ENCODE measurements around the gene TMEM196.
"Not testable (repeated sequence)": the region's sequence is repeated elsewhere in the genome, so short reads cannot be mapped to it uniquely, and the experiment has no call there.

The TMEM196 gene

GRCh38 chr7:19690736-19691135 is 82.7 kb downstream of the TMEM196 start:
- no peak for TF ChIP-seq CTCF (IDR thresholded peaks at IDR 0.05; ENCODE audit: poor library complexity, severe bottlenecking)
- no peak for ATAC-seq (ENCODE audit: low read depth)
- H3K27ac ChIP-seq (ENCODE audit: poor library complexity, severe bottlenecking) = no peak overlapping the region
- H3K36me3 ChIP-seq (ENCODE audit: low read depth) = no peaks in the 10 kb centered on the region
- H3K9me3 ChIP-seq (ENCODE audit: severe bottlenecking) = no peaks in the 10 kb centered on the region
- no peaks in the 10 kb centered on the region for H3K27me3 ChIP-seq (ENCODE audit: insufficient read depth, poor library complexity, severe bottlenecking)
- DNase-seq (ENCODE audit: low spot score) = no peak
- H3K4me3 ChIP-seq (ENCODE audit: severe bottlenecking) = no peak overlapping the region
- H3K4me1 ChIP-seq (ENCODE audit: insufficient read depth, poor library complexity, severe bottlenecking) = no peaks in the 10 kb centered on the region

DNA sequence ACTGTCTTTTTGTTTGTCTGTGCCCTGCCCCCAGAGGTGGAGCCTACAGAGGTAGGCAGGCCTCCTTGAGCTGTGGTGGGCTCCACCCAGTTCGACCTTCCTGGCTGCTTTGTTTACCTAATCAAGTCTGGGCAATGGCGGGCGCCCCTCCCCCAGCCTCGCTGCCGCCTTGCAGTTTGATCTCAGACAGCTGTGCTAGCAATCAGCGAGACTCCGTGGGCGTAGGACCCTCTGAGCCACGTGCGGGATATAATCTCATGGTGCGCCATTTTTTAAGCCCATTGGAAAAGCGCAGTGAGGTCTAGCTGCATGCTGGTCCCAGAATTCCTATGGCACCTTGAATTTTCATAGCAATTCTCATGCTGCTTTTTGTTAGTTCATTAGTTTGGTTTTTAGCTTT is 84.3 kb downstream of the TMEM196 start:
- H3K36me3 ChIP-seq (ENCODE audit: low read depth); H3K9me3 ChIP-seq (ENCODE audit: severe bottlenecking); H3K27me3 ChIP-seq (ENCODE audit: insufficient read depth, poor library complexity, severe bottlenecking); ATAC-seq (ENCODE audit: low read depth); H3K4me1 ChIP-seq (ENCODE audit: insufficient read depth, poor library complexity, severe bottlenecking); H3K4me3 ChIP-seq (ENCODE audit: severe bottlenecking); H3K27ac ChIP-seq (ENCODE audit: poor library complexity, severe bottlenecking); DNase-seq (ENCODE audit: low spot score): not testable (repeated sequence)

DNA sequence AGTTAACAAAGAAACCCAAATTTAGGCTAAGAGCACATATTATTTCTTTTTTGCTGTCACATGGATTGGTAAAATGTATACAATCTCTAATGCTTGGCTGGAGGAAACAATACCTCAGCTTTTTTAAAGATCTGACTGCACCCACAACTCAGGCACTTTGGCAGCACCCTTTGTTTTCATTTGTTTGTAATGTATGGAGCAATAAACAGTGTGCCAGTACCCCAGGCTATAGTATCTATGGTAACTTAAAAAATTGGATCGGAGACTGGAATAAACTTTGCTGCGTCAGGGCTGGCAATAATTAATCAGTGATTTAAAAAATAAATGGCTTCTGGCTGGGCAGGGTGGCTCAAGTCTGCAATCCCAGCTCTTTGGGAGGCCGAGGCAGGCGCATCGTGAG is 91.8 kb downstream of the TMEM196 start:
- Histone ChIP-seq H3K27me3 (ENCODE audit: insufficient read depth, poor library complexity, severe bottlenecking) (no peaks in the 10 kb centered on the region), H3K4me3 (ENCODE audit: severe bottlenecking) (no peak overlapping the region), H3K36me3 (ENCODE audit: low read depth) (no peaks in the 10 kb centered on the region), H3K4me1 (ENCODE audit: insufficient read depth, poor library complexity, severe bottlenecking) (no peaks in the 10 kb centered on the region), H3K9me3 (ENCODE audit: severe bottlenecking) (no peaks in the 10 kb centered on the region), H3K27ac (ENCODE audit: poor library complexity, severe bottlenecking) (no peak overlapping the region)
- ATAC-seq (ENCODE audit: low read depth) (no peak), DNase-seq (ENCODE audit: low spot score) (no peak)
- no peak for TF ChIP-seq CTCF (IDR thresholded peaks at IDR 0.05; ENCODE audit: poor library complexity, severe bottlenecking)

- DNase-seq (ENCODE audit: low spot score) (no peak), ATAC-seq (ENCODE audit: low read depth) (no peak)
- H3K9me3 ChIP-seq (ENCODE audit: severe bottlenecking) = no peaks in the 10 kb centered on the region
- H3K27me3 ChIP-seq (ENCODE audit: insufficient read depth, poor library complexity, severe bottlenecking) = no peaks in the 10 kb centered on the region
- no peak overlapping the region for H3K4me3 ChIP-seq (ENCODE audit: severe bottlenecking)
- H3K4me1 ChIP-seq (ENCODE audit: insufficient read depth, poor library complexity, severe bottlenecking) = no peaks in the 10 kb centered on the region
- TF ChIP-seq CTCF (IDR thresholded peaks at IDR 0.05; ENCODE audit: poor library complexity, severe bottlenecking) = no peak
- H3K36me3 ChIP-seq (ENCODE audit: low read depth) = no peaks in the 10 kb centered on the region
- H3K27ac ChIP-seq (ENCODE audit: poor library complexity, severe bottlenecking) = no peak overlapping the region
Observed at GRCh38 chr7:19677180-19677579, 96.2 kb downstream of the TMEM196 start.

DNA sequence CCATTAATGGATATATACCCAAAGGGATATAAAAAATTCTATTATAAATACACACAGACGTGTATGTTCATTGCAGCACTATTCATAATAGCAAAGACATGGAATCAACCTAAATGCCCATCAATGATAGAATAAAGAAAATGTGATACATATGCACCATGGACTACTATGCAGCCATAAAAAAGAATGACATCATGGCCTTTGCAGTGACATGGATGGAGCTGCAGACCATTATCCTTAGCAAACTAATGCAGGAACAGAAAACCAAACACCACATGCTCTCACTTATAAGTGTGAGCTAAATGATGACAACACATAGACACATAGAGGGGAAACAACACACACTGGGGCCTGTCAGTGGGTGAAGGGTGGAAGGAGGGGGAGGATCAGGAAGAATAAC is 97.6 kb downstream of the TMEM196 start:
- no peaks in the 10 kb centered on the region for H3K4me1 ChIP-seq (ENCODE audit: insufficient read depth, poor library complexity, severe bottlenecking)
- no peaks in the 10 kb centered on the region for H3K27me3 ChIP-seq (ENCODE audit: insufficient read depth, poor library complexity, severe bottlenecking)
- ATAC-seq (ENCODE audit: low read depth) (no peak), DNase-seq (ENCODE audit: low spot score) (no peak)
- H3K4me3 ChIP-seq (ENCODE audit: severe bottlenecking) = no peak overlapping the region
- no peak for TF ChIP-seq CTCF (IDR thresholded peaks at IDR 0.05; ENCODE audit: poor library complexity, severe bottlenecking)
- H3K9me3 ChIP-seq (ENCODE audit: severe bottlenecking) = no peaks in the 10 kb centered on the region
- H3K36me3 ChIP-seq (ENCODE audit: low read depth) = no peaks in the 10 kb centered on the region
- no peak overlapping the region for H3K27ac ChIP-seq (ENCODE audit: poor library complexity, severe bottlenecking)

Measured in RWPE2 (cell line).